HG02763 (cell line): ENCODE results near the gene SLC9B1.
A peak's percentile ranks its signal among the peaks of the same experiment; 100 is the strongest.
"Not testable (repeated sequence)": the region's sequence is repeated elsewhere in the genome, so short reads cannot be mapped to it uniquely, and the experiment has no call there.

ENCODE experiments used
- ATAC-seq: cut with Tn5 transposase; IDR thresholded peaks from one replicate; pipeline ENCODE4 v1.9.1; 2021; ENCODE audit warnings: mild to moderate bottlenecking, moderate library complexity; ENCODE audit not compliant: unreplicated experiment

The SLC9B1 gene

DNA sequence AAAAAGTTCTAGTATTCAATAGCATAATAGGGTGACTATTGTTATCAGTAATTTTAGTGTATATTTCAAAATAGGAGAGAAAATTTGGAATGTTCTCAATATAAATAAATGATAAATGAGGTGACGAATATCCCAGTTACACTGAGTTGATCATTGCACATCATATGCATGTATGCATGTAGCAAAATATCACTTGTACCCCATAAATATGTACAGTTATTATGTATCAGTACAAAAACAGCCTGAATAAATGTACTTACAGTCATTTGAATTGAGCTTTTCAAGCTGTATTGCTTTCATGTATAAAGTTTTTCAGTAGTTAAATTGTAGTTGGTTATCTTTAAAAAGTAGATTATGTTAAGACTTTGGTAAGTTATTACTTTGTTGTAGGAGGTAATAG lies 138.2 kb downstream of the SLC9B1 start:
- ATAC-seq = no peak

- ATAC-seq = no peak
Measured at GRCh38 chr4:102878901-102879300, 140.6 kb downstream of the SLC9B1 start.

DNA sequence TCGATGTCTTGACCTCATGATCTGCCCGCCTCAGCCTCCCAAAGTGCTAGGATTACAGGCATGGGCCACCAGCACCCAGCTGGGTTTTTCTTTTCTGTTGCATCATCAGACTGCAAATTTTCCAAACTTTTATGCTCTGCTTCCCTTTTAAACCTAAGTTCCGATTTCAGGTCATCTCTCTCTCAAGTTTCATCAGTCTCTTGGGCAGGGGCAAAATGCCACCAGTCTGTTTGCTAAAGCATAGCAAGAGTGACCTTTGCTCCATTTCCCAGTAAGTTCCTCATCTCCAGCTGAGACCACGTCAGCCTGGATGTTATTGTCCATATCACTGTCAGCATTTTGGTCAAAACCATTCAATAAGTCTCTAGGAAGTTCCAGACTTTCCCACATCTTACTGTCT lies 141.2 kb downstream of the SLC9B1 start:
- ATAC-seq = not testable (repeated sequence)

DNA sequence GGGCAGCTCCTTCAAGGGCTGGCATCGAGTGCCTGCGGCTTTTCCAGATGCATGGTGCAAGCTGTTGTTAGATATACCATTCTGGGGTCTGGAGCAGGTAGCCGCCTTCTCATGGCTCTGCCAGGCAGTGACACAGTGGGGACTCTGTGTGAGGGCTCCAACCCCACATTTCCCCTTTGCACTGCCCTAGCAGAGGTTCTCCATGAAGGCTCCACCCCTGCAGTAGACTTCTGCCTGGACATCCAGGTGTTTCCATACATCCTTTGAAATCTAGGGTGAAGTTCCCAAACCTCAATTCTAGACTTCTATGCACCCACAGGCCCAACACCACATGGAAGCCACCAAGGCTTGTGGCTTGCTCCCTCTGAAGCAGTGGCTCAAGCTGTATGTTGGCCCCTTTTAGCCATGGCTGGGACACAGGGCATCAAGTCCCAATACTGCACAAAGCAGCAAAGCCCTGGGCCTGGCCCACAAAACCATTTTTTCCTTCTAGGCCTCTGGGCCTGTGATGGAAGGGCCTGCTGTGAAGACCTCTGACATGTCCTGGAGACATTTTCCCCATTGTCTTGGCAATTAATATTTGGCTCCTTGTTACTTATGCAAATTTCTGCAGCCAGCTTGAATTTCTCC lies 141.9 kb downstream of the SLC9B1 start:
- ATAC-seq = not testable (repeated sequence)

DNA sequence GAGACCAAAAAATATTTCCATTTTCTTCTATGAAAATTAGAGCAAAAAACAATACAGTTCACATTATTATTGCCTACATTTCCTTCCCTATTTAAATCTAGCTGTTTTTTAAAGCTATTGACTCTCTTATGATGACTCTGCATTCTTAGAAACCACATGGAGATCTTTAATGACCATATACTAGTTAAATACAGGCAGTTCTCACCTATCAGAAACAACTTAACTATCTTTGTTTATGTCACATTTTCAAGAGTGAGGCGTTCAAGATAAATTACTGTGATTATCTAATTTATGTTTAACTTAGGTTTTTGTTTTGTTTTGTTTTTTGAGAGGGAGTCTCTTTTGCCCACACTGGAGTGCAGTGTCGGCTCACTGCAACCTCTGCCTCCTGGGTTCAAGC lies 147.7 kb downstream of the SLC9B1 start:
- ATAC-seq = no peak

DNA sequence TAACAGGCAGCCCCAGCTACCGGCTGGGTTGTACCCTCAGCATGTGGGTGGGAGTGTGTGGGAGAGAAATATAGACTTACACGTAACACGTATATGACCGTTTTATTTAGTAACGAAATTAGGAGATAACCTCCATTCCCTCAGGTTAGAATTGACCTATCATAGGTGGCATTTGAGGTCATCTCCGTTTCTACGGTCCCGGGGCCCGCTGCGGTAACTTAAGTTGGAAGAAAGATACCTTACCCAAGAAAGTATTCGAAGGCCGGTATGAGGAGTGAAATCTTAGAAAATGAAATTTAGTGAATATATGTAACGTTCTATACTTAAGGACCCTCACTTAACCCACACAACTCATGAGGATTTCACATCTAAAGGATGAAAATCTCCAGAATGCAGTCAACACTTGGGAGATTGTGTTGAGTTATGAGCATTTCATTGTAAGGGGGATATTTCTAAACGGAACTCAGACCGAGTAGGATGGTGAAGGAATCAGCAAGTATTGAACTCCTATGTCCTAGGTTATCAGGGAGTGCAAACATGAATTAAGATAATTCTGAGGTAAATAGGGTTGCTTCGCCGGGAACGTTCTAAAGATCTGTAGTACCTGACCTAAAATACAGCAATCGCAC lies 149.8 kb downstream of the SLC9B1 start:
- peak; percentile 24 for ATAC-seq

DNA sequence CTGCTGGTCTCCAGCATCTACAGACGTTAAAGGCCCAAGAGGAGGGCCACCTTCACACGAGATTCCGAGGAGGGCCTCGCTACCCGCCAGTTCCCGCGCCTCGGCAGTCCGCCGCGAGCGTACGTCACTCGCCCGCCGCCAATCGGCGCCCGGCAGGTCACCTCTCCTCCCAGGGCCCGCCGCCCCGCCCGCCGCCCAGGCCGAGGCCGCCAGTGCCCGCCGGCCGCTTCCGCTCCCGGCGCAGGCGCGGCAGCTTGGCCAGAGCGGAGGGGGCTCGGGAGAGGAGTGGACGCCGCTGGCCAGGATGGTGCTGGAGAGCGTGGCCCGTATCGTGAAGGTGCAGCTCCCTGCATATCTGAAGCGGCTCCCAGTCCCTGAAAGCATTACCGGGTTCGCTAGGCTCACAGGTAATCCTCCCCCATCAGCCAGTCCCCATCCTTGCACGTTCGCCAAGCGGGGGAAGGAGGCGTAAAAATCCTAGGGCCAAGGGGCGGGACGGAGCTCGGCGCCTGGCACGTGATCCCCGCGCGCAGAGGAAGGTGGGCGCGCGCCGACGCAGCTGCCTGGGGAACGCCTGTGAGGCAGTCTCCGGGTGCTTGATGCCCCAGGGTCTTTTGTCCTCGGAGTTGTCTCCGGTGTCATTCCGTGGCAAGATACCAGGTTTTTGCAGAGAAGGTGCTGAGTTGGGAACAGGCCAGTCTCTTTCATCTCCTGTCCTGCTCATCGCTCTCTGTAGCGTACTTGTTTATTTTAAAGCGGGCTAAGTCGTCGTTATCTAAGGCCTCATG lies 150.5 kb downstream of the SLC9B1 start, which contains the start of gene CISD2:
Gene CISD2, plus strand, starts transcription at position 212 of the 788 bp plus-strand sequence. Its CDS starts 93 bp downstream, at position 305.
- ATAC-seq = peak; percentile 85

- ATAC-seq = peak; percentile 41
Measured at GRCh38 chr4:102868153-102868780, 151.2 kb downstream of the SLC9B1 start.

- no peak for ATAC-seq
Measured at GRCh38 chr4:102867278-102868152, 152.0 kb downstream of the SLC9B1 start.

- not testable (repeated sequence) for ATAC-seq
Measured at GRCh38 chr4:102865327-102865726, 154.2 kb downstream of the SLC9B1 start.

- ATAC-seq = no peak
Measured at GRCh38 chr4:102862747-102863146, 156.8 kb downstream of the SLC9B1 start.

GRCh38 chr4:102862016-102862415 lies 157.5 kb downstream of the SLC9B1 start:
- ATAC-seq = no peak

DNA sequence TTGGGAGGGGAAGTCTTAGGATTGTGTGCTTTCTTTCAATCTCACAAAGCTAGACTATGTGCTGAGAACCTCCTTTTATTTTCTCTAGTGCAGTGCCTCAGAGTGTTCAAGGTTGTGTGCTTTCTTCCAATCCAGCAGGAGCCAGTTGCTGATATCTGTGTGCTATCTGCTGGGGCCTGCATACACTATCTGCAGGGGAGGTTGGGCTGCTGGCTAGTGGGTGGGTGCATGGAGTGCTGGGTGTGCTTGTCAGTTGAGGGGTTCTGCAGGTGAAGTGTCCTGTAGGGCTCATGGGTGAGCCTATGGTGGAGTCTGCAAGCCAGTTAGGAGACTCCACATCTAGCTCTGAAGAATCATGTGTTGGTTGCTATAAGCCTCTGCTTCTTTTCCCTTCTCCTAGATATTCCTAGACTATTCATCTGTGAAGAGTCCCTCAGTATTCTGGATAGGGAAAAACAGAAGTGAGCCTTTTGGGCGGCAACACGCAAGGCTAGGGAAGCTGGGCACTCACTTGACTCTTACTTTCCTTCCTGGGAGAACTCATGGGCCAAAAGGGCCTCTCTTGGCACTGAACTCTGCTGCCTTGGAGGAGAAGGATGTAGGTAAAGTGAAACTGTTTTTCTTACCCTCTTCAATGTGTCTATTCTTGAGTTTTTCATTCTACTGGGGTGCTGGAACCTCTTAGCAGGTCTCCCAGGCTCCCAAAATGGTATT lies 158.7 kb downstream of the SLC9B1 start:
- ATAC-seq = no peak

DNA sequence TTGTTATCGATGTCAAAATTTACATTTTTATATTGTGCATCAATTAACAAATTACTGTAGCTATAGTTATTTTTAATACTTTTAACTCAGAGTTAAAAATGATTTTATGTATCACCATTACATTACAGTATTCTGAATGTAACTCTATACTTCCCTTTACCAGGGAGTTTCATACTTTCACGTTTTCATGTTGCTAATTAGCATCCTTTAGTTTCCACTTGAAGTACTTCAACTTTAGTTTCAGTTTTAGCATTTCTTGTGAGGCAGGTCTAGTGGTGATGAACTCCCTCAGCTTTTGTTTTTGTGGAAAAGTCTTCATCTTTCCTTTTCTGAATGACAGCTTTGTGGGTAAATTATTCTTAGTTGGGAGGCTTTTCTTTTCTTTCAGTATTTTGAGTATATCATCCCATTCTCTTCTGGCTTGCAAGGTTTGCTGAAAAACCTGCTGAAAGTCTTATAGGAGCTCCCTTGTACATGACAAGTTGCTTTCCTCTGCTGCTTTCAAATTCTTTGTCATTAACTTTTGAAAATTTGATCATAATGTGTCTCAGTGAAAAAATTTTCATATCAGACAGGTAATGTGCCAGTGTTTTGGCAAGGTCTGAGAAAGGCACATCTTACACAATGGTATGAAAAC lies 160.6 kb downstream of the SLC9B1 start:
- no peak for ATAC-seq
